ENCODE results near the gene NBAS. TPM values are rescaled to one million over a fixed set of nuclear protein-coding genes. Genes with fewer than 3 reads are reported as not detected.
A peak's percentile ranks its signal among the peaks of the same experiment; 100 is the strongest.
"Not testable (repeated sequence)": the region's sequence is repeated elsewhere in the genome, so short reads cannot be mapped to it uniquely, and the experiment has no call there.

Gene NBAS
- total and polyA plus RNA-seq, 9 donors: 25.8 to 48.9 (median 43.4) TPM

DNA sequence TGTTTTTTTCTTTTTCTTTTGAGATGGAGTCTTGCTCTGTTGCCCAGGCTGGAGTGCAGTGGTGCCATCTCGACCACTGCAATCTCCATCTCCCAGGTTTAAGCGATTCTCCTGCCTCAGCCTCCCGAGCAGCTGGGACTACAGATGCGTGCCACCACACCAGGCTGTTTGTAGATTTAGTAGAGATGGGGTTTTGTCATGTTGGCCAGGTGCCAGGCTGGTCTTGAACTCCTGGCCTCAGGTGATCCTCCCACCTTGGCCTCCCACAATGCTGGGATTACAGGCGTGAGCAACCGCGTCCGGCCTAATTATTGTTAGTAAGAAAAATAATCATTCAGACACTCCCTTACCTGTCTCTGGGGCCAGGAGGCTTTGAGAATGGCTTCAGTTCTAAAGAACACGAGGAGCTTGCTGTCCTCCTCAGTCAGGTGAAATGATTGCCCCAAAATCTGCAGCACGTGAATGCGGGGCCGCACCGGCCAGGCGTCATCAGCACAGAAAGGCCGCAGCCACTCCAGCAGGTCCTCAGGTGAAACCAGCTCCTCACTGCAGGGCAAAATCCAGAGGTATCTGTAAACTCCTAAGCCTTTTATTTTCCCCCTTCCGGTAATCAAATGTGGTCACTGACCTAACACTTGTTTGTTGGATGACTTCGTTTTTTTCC lies 342.6 kb downstream of the NBAS start:
- intact Hi-C loops (cut with DNase I): no loop called here

DNA sequence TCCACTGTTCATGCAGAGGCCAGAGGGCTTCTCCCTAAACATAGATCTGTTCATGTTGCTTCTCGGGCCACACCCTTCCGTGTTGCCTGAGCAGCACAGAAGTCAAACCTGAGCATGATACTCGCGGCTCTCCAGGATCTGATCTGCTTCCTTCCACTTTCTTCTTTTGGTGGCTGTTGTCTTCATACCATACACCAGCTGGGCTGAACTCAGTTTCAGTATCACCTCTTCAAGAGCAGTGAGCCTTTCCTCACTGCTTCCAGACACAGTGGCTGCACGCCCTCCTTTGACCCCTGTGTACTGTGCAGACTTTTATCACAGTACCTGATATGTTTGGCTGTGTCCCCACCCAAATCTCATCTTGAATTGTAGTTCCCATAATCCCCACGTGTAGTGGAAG lies 348.9 kb downstream of the NBAS start:
- 90 to 93% (median 90%) methylated on average over 6 of the region's 6 CpGs for WGBS, 3 donors
- intact Hi-C loops (cut with DNase I): no loop called here
- no peak for DNase-seq

More for the DNA sequence above, 342.6 kb downstream of the NBAS start:
- no peaks in the 10 kb centered on the region for H3K4me1 ChIP-seq (ENCODE audit: insufficient read depth)
- DNase-seq: peak in 1 of 5 donors; percentile 18
- WGBS, 3 donors: 92 to 95% (median 95%) methylated on average over 17 of the region's 17 CpGs
- no peaks in the 10 kb centered on the region for H3K27me3 ChIP-seq
- no peak overlapping the region for H3K27ac ChIP-seq
- H3K36me3 ChIP-seq: no peaks in the 10 kb centered on the region
- no peaks in the 10 kb centered on the region for H3K9me3 ChIP-seq
- TF ChIP-seq POLR2A (IDR thresholded peaks at IDR 0.05) (no peak), EP300 (IDR thresholded peaks at IDR 0.05) (no peak)
- TF ChIP-seq, protein P1, sequence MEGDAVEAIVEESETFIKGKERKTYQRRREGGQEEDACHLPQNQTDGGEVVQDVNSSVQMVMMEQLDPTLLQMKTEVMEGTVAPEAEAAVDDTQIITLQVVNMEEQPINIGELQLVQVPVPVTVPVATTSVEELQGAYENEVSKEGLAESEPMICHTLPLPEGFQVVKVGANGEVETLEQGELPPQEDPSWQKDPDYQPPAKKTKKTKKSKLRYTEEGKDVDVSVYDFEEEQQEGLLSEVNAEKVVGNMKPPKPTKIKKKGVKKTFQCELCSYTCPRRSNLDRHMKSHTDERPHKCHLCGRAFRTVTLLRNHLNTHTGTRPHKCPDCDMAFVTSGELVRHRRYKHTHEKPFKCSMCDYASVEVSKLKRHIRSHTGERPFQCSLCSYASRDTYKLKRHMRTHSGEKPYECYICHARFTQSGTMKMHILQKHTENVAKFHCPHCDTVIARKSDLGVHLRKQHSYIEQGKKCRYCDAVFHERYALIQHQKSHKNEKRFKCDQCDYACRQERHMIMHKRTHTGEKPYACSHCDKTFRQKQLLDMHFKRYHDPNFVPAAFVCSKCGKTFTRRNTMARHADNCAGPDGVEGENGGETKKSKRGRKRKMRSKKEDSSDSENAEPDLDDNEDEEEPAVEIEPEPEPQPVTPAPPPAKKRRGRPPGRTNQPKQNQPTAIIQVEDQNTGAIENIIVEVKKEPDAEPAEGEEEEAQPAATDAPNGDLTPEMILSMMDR (IDR thresholded peaks at IDR 0.05): no peak
- H3K4me3 ChIP-seq: no peak overlapping the region

DNA sequence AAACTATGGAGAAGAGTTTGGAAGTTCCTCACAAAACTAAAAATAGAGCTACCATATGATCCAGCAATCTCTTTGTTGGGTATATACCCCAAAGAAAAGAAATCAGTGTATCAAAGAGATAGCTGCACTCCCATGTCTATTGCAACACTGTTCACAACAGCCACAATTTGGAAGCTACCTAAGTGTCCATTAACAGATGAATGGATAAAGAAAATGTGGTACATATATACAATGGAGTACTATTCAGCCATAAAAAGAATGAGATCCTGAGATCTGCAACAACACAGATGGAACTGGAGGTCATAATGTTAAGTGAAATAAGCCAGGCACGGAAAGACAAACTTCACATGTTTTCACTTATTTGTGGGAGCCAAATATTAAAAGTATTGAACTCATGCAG lies 350.6 kb downstream of the NBAS start:
- H3K4me3 ChIP-seq; H3K27me3 ChIP-seq; H3K27ac ChIP-seq; intact Hi-C loops (cut with DNase I); H3K9me3 ChIP-seq; H3K4me1 ChIP-seq (ENCODE audit: insufficient read depth); H3K36me3 ChIP-seq; DNase-seq: not testable (repeated sequence)
- 89 to 98% (median 96%) methylated on average over 1 of the region's 1 CpG for WGBS, 3 donors

More for the DNA sequence above, 348.9 kb downstream of the NBAS start:
- Histone ChIP-seq H3K4me3 (no peak overlapping the region), H3K36me3 (no peaks in the 10 kb centered on the region), H3K27me3 (no peaks in the 10 kb centered on the region), H3K9me3 (no peaks in the 10 kb centered on the region), H3K4me1 (ENCODE audit: insufficient read depth) (no peaks in the 10 kb centered on the region), H3K27ac (no peak overlapping the region)
- TF ChIP-seq, protein P1 (IDR thresholded peaks at IDR 0.05): no peak
- no peak for TF ChIP-seq EP300 (IDR thresholded peaks at IDR 0.05)
- TF ChIP-seq POLR2A (IDR thresholded peaks at IDR 0.05): no peak

DNA sequence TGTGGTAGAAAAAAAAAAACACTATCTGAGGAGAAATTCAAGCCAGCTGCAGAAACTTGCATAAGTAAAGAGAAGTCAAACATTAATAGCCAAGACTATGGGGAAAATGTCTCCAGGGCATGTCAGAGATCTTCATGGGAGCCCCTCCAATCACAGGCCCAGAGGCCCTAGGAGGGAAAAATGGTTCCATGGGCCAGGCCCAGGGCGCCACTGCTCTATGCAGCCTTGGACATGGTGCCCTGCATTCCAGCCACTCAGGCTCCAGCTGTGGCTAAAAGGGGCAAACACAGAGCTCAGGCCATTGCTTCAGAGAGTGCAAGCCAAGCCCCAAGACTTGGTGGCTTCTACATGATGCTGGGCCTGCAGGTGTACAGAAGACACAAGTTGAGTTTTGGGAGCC lies 354.7 kb downstream of the NBAS start:
- WGBS, 3 donors: 97 to 100% (median 100%) methylated on average over 1 of the region's 1 CpG
- Histone ChIP-seq H3K9me3 (no peaks in the 10 kb centered on the region), H3K4me3 (no peak overlapping the region), H3K4me1 (ENCODE audit: insufficient read depth) (no peaks in the 10 kb centered on the region), H3K27me3 (no peaks in the 10 kb centered on the region), H3K27ac (no peak overlapping the region), H3K36me3 (no peaks in the 10 kb centered on the region)
- DNase-seq: no peak
- TF ChIP-seq, protein P1 (IDR thresholded peaks at IDR 0.05): no peak
- TF ChIP-seq POLR2A (IDR thresholded peaks at IDR 0.05): no peak
- TF ChIP-seq EP300 (IDR thresholded peaks at IDR 0.05): no peak
- intact Hi-C loops (cut with DNase I): no loop called here

DNA sequence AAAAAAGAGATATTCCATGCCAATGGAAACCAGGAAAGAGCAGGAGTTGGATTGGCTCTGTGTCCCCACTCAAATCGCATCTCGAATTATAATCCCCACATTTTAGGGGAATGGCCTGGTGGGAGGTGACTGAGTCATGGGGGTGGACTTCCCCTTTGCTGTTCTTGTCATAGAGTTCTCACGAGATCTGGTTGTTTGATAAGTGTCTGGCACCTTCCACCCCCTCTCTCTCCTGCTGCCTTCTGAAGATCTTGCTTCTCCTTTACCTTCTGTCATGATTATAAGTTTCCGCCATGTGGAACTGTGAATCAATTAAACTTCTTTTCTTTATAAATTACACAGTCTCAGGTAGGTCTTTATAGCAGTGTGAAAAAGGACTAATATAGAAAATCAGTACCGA lies 355.6 kb downstream of the NBAS start:
- TF ChIP-seq, protein P1 (IDR thresholded peaks at IDR 0.05): no peak
- Histone ChIP-seq H3K27me3 (no peaks in the 10 kb centered on the region), H3K27ac (no peak overlapping the region), H3K36me3 (no peaks in the 10 kb centered on the region), H3K4me1 (ENCODE audit: insufficient read depth) (no peaks in the 10 kb centered on the region), H3K4me3 (no peak overlapping the region), H3K9me3 (no peaks in the 10 kb centered on the region)
- DNase-seq: no peak
- 93 to 95% (median 94%) methylated on average over 5 of the region's 5 CpGs for WGBS, 3 donors
- intact Hi-C loops (cut with DNase I): no loop called here

Data from ovary (tissue), 9 donors.